KOPT-K1 (cell line): Measurements from ENCODE around the gene SEMA3E.

ENCODE experiments used
- H3K27ac ChIP-seq: fragments of 200-600 bp; sonication (generic); 2 replicates; pipeline ENCODE4 v1.5.1; 2016; ENCODE audit warnings: antibody characterized with exemption, mild to moderate bottlenecking, low read depth, low read length; ENCODE audit not compliant: poor library complexity, severe bottlenecking
- H3K36me3 ChIP-seq: fragments of 200-600 bp; sonication (generic); 2 replicates; pipeline ENCODE4 v1.5.1; 2017; ENCODE audit warnings: antibody characterized with exemption, mild to moderate bottlenecking, low read length, moderate library complexity; ENCODE audit not compliant: insufficient read depth
- H3K9me3 ChIP-seq: fragments of 200-600 bp; sonication (generic); 2 replicates; pipeline ENCODE4 v1.5.1; 2017; ENCODE audit warnings: antibody characterized with exemption, low read length, mild to moderate bottlenecking; ENCODE audit not compliant: insufficient read depth, poor library complexity, severe bottlenecking

Gene SEMA3E

DNA sequence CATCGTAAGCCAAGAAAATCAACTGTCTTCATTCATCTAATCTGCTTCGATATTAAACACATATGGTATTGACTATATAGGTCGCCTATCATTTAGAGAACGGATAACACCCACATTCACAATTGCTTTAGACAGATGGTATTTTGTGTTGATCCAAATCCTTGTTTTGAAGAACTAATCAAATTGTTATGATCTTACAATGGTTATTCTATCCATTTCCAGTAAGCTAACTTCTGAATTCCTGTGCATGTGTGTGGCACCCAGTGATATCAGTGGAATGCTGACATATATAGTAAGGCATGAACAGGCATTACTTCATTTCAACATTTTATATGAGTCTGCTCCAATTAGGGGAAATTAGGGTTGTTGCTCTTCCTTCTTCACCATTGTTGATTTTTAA is 98.8 kb downstream of the SEMA3E start:
- no peak overlapping the region for H3K27ac ChIP-seq
- no peaks in the 10 kb centered on the region for H3K9me3 ChIP-seq
- no peaks in the 10 kb centered on the region for H3K36me3 ChIP-seq

DNA sequence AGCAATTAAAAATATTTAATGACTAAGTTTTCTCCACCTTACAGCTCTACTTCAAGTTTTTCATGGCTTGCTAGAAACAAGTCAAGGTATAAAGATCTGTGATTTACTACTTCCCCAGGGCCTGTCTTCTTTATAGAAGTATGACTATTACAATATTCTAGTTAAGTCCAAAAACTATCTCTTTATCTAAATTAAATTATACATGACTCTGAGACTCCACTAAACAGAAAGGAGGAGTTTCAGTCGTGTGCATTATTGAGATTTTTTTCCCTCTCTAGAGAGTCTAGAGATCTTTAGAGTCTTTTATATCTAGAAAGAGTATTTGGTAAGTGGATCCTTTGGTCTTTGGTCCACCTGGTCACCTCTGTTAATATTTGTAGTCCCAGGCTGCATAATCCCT is 100.7 kb downstream of the SEMA3E start:
- H3K36me3 ChIP-seq: no peaks in the 10 kb centered on the region
- H3K9me3 ChIP-seq: no peaks in the 10 kb centered on the region
- no peak overlapping the region for H3K27ac ChIP-seq

DNA sequence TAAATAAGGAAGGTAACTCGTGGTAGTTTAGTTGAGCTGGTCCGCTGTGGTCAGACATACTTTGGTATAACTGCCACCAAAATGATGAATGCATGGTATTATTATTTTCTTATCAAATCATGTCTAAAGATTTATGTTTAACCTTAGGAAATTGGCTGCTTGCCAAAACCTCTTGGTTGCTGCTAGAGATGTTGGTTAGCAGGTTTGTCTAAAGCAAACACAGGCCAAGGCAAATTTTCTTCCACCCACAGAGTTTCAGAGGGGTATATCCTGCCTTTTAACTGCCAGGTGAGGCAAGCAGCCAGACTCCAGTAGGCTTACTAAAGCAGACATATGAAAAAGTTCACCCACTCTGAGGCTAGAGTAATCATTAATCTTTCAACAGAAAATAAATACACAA is 101.4 kb downstream of the SEMA3E start:
- Histone ChIP-seq H3K9me3 (no peaks in the 10 kb centered on the region), H3K36me3 (no peaks in the 10 kb centered on the region), H3K27ac (no peak overlapping the region)

DNA sequence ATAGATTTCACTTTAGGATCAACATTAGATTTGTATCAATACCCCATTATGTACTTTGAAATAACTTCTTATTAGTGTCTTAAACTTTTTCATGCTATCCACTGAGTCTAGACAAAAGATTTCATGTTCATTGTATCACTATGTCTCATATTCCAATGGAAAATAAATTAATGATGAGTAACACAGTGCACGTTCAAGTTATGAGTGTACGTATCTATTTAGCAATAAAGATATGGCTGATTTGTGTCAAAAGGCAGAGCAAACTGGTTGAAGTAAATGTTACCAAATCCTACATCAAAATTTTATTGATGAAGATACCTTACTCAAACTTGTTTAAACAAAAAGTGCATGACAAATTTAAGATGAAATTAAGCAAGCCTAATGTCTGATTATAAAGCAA is 102.4 kb downstream of the SEMA3E start:
- Histone ChIP-seq H3K27ac (no peak overlapping the region), H3K36me3 (no peaks in the 10 kb centered on the region), H3K9me3 (no peaks in the 10 kb centered on the region)

DNA sequence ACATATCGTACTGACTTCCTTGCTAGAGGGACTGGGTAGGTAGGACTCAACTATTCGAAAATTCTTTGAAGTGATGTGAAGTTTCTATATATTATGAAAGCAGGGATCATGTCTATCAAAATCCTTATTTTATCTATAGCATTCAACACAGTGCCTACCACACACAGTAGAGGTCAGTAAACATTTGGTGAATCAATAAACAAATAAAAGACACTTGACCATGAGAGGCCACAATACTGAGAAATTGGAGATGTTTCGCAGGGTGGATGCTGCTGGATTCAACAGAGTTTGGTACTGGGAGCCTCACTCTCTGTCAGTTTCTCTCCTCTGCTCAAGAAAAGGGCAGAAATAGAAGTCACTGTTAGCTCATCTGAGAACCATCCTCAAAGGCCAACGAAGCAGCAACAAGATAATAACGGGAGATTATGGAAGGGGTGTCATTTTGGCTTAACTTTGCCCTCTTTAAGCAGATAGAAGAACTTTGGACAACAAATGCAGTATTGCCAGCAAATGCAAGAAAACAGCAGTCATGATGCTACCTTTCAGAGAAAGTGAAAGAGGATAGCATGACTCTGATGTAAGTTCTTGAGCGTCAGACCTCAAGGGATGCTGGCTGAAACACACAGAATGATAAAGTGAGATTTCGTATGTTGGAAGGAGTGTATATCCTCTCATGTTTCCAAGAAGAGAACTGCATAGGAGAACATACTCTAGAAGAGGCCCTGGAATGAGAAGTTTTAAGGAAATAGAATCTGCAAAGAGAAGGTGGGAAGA is 107.6 kb downstream of the SEMA3E start:
- no peak overlapping the region for H3K27ac ChIP-seq
- no peaks in the 10 kb centered on the region for H3K9me3 ChIP-seq
- H3K36me3 ChIP-seq: no peaks in the 10 kb centered on the region

DNA sequence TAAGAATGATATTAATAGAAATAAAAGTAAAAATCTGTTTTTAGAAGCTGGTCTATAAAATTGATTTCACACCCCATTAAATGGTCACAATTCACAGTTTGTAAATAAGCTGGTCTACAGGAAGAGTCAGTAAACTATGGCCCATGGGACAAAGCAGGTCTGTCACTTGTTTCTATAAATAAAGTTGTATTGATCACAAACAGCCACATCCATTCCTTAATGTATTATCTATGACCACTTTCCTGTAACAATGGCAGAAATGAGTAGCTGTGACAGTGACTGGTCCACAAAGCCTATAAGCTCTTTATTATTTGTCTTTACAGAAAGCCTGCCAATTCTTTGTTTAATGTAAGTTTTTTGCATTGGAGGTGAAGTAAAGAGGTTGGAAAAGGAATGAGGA is 114.5 kb downstream of the SEMA3E start:
- no peaks in the 10 kb centered on the region for H3K9me3 ChIP-seq
- H3K36me3 ChIP-seq: no peaks in the 10 kb centered on the region
- H3K27ac ChIP-seq: no peak overlapping the region

DNA sequence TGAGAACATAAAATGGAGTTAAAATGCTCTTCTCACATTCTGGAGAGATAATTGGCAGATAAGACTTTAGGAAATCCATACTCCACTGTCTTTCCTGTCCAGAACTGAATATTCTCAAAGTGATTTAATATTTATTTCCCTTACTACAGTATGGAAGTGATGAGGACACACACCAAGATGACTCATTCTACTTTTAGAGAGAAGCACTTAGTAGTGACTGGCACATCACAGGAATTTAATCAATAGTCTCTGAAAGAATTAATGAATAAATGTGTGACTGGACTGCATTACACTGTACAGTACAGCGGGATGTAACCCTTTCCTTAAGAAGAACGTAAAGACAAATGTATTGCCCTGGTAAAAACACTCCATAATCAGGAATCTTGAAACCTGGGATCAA is 116.7 kb downstream of the SEMA3E start:
- Histone ChIP-seq H3K27ac (no peak overlapping the region), H3K9me3 (no peaks in the 10 kb centered on the region), H3K36me3 (no peaks in the 10 kb centered on the region)

DNA sequence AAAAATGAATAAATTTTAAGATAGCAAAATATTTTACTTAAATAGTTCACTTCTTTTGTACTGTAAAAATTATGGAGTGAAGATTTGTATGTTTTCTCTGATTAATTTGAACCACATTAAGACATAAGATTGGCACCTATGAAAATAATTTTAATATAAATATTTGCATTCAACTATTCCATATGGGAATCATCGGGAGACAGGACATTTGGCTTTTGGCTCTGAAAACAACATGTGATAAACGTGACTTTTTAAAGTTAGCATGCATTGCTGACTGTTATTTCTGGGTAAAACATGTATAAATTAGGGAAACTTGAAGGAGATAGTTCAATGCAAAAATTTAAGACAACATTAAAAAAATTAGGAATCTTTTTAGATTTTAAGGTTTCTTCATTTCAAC is 117.2 kb downstream of the SEMA3E start:
- Histone ChIP-seq H3K27ac (no peak overlapping the region), H3K9me3 (no peaks in the 10 kb centered on the region), H3K36me3 (no peaks in the 10 kb centered on the region)

DNA sequence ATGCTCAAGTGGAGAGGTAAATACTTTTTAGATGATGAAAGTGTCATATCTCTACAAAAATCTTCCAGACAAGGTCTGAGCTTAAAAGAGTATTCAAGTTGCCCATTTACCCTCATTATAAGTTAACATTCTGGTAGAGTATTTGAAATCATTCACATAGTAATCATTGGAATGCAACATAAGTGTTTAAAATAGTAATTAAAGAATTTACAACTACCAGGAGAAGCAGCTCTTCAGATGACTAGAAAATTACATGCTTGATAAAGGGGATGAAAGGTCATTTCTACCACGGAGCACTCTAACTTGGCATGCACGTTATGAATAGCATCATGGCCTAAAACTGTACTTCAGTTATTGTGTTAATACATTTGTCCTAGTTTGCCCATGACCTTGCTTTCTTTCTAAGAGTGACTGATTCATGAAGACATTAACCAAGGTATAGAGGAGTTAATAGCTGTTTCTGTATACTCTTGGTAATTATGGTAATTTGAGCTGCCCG is 120.0 kb downstream of the SEMA3E start:
- Histone ChIP-seq H3K9me3 (no peaks in the 10 kb centered on the region), H3K27ac (no peak overlapping the region), H3K36me3 (no peaks in the 10 kb centered on the region)

DNA sequence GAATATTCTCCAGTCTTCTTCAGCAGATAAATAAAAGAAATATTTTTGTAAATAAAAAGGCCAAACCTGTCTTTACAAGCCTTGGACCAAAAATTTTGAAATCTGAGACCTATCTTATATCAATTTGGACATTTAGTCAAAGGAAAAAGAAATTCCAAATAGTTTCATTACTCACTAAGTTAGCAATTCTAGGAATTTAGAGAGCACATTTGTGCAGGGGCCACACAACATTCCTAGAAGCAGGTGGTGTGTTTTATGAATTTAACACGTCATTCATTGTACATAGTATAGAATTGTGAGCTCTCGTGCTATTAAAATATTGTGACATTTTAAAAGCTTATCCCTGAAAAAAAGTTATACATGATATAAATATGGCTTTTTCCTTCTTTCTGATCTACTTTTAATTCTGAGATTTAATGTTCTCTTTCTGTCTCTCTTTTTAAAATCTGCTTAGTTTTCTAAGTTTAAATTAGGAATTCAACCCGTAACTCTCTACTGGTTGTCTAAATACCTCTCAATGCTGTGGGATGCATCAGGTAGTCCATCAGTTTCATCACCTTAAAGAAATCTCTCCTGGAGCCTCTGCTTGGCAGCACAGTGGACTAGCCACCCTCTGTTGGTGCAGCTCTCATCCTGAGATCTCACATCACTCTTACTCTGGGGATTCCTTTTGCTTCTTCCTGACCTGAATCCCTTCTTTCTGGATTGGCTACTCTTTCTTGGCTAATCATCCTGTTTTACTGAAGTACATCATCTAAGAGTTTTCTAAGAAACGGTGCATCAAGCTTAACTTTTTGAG is 124.5 kb downstream of the SEMA3E start:
- H3K36me3 ChIP-seq: no peaks in the 10 kb centered on the region
- H3K9me3 ChIP-seq: no peaks in the 10 kb centered on the region
- no peak overlapping the region for H3K27ac ChIP-seq

DNA sequence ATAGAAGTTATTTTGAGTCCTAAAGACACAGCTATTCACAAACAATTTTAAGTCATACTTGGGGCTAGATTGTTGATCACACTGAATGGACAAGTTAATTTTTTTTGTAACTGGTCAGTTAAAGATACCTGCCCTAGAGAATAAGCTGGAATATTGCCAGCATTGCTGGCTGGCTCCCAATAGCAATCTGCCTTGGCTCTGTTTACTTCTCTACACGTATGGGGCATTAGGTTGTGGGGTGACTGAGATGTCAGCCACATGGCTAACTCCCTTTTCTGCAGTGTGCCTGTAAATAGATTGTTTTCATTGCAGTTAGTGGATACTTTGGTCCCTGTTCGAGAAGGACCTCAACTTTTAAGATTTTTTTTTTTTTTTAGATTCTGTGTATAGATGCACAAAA is 128.2 kb downstream of the SEMA3E start:
- no peaks in the 10 kb centered on the region for H3K36me3 ChIP-seq
- no peak overlapping the region for H3K27ac ChIP-seq
- no peaks in the 10 kb centered on the region for H3K9me3 ChIP-seq

DNA sequence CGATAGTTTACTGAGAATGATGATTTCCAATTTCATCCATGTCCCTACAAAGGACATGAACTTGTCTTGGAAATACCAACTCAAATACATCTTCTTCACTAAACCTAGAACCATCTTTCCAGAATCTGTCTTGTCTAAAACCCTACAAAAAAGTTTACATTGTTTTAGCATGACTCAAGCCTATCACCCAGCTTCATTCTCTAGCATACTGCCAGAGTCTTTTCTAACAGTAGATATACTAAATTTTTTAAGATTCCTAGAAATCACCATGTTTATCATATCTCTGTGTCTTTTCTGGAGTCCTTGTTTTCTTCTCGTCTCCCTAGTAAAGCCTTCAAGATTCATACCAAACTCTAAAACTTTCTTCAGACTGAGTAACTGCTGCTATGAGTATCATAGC is 129.7 kb downstream of the SEMA3E start:
- Histone ChIP-seq H3K9me3 (no peaks in the 10 kb centered on the region), H3K27ac (no peak overlapping the region), H3K36me3 (no peaks in the 10 kb centered on the region)

DNA sequence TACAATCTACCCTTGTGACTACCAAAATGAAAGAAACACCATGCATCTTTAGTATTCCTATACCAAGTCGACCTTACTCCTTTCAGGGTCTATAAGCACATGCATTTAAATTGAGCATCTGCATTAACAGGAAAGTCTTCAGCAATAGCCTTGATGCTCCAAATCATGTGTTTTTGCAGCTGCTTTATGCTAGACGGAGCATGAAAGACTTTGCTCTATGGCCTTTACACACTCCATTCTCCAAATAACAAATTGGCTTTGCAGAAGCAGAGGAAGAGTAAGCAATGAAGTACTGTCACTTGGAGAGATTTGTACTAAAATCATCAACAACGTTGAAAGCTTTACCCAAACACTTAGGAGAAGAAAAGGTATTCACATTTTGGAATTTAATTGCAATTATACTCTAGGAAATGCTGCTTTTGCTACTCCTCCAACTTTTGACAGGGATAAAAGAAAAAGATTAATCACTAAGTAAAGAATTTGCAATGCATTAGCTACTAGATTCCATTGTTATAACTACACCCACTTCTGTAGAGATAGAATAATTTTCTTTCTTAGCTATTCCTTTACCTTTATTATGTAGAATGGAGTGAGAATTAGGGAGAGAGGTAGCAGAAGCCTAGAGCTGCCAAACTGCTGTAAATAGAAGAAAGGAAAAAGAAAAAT is 131.8 kb downstream of the SEMA3E start:
- Histone ChIP-seq H3K36me3 (no peaks in the 10 kb centered on the region), H3K9me3 (no peaks in the 10 kb centered on the region), H3K27ac (no peak overlapping the region)

DNA sequence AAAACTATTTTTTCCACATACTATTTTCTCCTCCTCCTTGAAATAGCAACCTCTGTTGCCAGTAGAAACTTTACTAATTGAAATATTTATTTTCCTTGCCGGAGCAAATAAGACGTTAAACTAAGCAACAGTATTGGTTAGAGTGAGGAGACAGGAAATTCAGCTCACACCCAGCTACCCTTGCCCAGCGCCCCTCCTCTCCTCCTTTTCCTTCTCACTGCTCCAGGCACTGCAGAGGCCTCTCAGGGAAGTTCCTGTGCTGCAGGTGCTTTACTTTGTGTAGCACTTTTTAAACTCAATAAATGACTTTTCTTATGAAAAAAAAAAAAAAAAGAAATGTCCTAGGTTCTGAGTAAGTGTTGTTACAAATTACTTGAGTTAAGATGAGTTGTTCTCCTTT is 134.0 kb downstream of the SEMA3E start:
- H3K9me3 ChIP-seq: no peaks in the 10 kb centered on the region
- H3K27ac ChIP-seq: no peak overlapping the region
- H3K36me3 ChIP-seq: no peaks in the 10 kb centered on the region

DNA sequence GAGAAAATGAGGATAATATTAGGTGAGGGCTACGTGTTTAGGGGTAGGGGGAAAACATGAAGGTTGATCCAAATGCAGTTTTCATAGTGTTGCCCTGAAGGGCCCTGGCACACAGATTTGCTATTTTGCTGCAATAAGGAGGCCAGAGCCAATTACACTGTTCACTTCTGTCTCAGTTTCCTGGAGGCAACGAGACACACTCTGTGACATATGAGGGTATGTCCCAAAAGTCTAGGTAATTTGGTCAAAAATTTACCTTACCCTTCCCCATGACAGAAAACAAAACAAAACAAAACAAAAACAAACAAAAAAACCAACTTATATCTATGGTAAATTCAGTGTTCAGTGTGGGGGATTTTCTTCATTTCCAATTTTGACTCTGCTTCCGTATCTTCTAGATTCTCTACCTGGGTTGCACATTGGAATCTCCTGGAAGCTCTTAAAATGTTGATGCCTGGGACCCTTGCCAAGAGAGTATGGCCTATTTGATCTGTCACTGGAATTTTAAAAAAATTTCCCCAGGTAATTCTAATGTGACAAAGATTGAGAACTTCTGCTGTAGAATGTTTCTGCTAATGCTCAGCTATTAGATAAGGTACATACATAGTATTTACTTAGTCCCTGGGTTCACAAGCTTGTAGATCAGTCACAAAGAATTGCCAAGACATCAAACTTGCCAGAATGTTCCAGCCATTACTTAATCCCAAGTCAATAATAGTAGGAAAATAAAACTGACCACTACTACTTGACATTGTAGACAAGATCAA is 139.5 kb downstream of the SEMA3E start:
- Histone ChIP-seq H3K27ac (no peak overlapping the region), H3K36me3 (no peaks in the 10 kb centered on the region), H3K9me3 (no peaks in the 10 kb centered on the region)
